ENCODE measurements around the gene PRKAG3.
"Not testable (repeated sequence)": the region's sequence is repeated elsewhere in the genome, so short reads cannot be mapped to it uniquely, and the experiment has no call there.

The PRKAG3 gene

DNA sequence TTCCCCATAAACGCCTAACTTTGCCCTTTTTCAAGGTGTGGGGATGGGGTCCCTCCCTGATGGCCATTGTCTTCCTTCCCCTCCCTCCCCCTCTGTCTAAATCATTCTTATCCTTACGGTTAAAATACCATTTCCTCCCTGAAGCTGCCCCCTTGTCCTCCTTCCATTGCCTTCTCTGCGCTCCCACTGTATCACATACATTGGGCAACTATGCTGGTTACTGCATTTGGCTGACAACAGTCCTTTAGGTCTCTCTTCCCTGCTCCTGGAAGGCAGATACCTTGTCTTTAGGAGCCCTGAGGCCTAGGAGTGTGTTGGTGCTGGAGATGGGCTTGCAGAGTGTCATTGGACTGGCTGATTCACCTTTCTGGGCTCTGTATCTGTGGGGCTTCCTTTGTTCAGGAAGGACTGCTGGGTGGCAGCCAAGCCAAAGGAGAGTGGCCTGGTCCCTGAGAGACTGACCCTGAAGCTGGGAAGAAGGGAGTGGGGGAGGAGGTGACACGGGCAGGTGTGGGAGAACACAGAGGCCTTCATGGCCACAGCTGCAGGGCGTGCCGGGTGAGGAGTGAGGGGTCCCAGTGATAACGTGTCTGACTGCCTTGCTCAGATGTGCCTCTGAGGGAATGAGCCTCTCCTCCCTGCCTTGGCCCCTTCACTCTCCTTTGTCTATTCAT, 30.2 kb upstream of the PRKAG3 start:
- DNase-seq, result no peak

DNA sequence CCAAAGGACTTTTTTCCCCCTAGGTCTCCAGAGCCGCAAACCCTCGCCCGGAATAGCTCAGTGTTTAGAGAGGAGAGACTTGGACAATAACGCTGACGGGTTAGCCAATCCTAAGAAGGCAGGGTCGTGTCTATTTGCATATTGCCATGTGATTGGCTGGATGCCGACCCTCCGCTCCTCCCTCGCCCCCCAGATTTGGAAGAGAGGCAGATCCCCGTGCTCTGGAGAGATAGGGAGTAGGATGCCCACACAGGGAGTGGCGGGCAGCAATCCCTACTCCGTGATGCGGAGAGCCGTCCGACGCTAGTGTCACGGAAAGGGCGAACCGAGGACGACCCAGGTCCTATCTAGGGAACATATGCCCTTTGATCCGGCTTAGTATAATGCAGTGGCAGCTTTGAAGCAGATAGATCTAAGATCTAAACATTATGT, 29.4 kb upstream of the PRKAG3 start:
- DNase-seq, result no peak

GRCh38 chr2:218859988-218860831, 28.6 kb upstream of the PRKAG3 start:
- no peak for DNase-seq

GRCh38 chr2:218859556-218859987, 28.0 kb upstream of the PRKAG3 start, which contains the start of gene WNT6:
Gene WNT6 (plus strand): TSS chr2:218859805. CDS start chr2:218860038, 233 bp downstream.
- DNase-seq, result no peak

DNA sequence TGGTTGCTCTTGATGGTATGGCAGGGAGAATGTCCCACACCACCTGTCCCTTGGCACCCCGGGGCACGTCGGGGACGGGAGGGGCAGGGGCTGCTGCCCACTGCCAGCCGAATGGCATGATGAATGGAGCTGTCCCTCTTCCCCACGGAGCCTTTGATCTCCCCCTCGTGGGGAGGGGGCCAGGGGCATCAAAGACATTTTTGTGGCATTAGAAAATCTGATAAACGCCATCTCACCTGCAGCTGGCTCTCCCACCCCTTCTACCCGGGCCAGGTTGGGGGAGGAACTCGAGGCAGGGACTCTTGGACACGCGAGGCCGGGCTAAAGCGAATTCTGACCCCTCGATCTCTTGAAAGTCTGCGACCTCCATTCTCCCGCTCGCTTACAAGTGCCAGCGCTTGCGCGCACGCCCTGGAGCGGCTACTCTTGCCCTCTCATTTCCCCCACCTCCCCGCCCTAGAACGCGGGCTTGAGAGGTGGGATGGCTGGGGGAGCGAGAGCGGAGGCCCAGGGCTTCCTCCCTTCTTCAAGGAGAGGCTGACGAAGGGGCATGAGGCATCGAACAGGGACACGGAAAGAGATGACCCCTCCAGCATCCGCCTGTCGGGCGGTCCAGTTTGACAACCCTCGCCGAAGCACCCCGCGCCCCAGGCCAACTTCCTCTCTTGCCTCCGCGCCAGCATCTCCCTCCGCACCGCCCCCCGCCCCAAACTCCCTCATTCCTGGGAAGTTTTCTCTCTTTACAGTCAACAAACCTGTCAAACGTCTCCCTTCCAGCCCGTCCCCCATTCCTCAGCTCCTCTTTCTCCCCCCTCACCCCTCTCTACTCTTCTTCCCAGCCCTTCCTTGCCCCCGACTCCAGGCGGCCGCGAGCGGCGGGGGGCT, 27.3 kb upstream of the PRKAG3 start:
- DNase-seq, result no peak

- no peak for DNase-seq
Observed at GRCh38 chr2:218858138-218858445, 26.5 kb upstream of the PRKAG3 start.

- DNase-seq, result no peak
Observed at GRCh38 chr2:218857371-218858137, 26.0 kb upstream of the PRKAG3 start.

DNA sequence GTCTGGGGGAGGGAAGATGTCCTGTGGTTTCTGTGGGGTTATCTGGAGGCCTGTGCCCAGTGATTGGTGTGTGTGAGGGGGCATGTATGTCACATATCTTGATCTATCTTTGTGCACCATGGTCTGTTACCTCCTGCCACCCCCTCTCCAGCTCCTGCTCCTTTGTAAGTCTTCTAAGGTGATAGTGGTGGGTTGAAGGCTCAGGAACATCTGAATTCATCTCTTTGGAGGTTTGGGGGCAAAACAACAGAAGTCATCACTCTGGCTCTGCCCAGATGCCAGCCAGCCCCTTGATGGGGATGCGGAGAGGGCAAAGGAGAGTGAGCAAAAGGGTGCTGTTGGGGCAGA, 25.3 kb upstream of the PRKAG3 start:
- no peak for DNase-seq

GRCh38 chr2:218856167-218856895, 24.7 kb upstream of the PRKAG3 start:
- DNase-seq, result no peak

GRCh38 chr2:218855305-218856166, 23.9 kb upstream of the PRKAG3 start:
- DNase-seq, result no peak

DNA sequence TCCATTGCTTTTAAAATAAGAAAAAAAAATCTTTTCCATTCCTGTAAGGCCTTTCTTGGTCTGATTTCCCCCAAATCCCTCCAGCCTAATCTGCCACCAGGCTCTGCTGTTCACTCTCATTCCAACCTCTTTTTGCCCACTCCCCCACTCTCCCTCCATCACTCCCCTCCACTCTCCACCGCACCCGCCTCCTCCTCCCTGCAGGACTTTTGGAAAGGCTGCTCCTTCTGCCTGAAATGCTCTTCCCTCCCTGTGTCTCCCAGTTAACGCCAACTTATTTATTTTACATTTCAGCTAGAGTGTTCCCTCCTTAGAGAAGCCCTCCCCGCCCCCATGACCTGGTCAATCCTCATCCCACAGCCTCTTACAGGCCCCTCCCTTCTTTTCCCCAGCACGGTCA, 23.3 kb upstream of the PRKAG3 start:
- DNase-seq, result no peak

GRCh38 chr2:218853766-218854165, 22.2 kb upstream of the PRKAG3 start:
- no peak for DNase-seq

DNA sequence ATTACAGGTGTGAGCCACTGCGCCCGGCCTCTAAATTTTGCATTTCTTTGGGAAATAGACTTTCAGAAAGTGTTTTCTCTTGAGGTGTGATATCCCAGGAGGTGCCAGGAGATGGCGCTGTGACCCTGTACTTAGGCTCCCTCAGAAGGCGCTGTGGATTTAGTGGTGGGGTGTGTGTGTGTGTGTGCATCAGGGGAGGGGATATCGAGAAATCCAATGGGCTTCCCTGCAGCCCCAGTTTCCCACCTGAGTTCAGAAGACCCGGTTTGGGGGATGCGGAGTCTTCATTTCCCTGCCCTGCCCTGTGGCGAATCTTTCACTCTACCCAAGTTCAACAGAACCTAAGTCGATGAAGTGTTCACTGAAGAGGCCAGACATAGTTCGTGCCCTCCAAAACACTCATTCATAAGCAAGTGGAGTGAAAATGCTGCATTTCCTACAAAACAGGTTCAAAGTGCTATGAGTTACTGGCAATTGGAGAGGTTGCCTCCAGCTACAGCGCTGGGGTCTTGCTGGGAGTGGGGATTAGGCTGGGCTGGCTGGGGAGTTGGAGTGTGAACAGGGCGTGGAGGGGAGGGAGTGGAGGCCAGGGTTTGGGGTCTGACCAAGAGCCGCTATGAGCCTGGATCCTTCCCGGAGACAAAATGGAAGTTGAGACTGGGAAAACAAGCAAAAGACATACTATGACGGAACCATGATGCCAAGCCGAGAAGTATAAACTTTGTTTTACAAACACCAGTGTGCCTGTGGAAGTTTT, 21.5 kb upstream of the PRKAG3 start:
- peak; percentile 64 for DNase-seq

DNA sequence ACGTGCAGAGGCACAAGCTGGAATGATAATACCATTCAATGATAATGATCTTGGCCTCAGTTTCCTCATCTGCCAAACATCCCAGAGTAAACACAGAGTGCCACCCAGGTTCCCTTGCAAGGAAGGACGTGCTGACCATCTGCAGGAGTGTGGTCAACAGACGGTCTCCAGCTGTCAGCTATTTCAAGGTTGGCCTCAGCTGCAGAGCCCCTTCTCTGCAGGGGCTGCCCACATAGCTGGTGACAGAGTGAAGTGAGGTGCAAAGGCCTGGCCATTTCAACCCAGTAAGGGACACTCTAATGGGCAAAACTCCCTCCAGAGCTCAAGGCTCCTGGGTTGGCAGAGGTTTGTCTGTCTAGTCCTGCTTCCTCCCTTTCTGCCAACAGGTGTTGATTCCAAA, 19.7 kb upstream of the PRKAG3 start:
- DNase-seq, result no peak

- DNase-seq, result no peak
Observed at GRCh38 chr2:218850796-218851195, 19.2 kb upstream of the PRKAG3 start.

GRCh38 chr2:218849721-218850120, 18.1 kb upstream of the PRKAG3 start:
- DNase-seq, result no peak

GRCh38 chr2:218846963-218847362, 15.4 kb upstream of the PRKAG3 start:
- DNase-seq, result not testable (repeated sequence)

DNA sequence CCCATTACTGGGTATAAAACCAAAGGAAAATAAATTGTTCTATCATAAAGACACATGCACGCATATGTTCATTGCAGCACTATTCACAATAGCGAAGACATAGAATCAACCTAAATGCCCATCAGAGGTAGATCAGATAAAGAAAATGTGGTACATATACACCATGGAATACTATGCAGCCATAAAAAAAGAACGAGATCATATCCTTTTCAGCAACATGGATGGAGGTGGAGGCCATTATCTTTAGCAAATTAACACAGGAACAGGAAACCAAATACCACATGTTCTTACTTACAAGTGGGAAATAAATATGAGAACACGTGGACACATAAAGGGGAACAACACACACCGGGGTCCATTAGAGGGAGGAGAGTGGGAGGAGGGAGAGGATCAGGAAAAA, 12.7 kb upstream of the PRKAG3 start:
- not testable (repeated sequence) for DNase-seq

DNA sequence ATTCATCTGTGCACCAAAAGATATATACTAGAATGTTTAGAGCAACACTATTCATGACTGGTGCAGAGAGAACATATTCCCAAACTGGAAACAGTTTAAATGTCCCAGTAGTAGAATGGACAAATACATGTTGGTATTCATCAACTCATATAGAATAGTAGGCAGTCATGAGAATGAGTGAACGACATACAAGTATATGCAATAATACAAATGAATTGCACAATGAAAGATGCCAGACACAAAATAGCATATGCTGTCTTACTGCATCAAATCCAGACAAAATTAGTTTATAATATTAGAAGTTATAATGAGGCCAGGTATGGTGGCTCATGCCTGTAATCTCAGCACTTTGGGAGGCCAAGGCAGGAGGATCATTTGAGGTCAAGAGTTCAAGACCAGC, 8.3 kb upstream of the PRKAG3 start:
- no peak for DNase-seq

- DNase-seq, result no peak
Observed at GRCh38 chr2:218839430-218839829, 7.8 kb upstream of the PRKAG3 start.

All from activated T-cell treated with anti-CD3 and anti-CD28 coated beads for 4 hours (primary cell).